HCT116 (cell line): ENCODE measurements around the gene CUEDC1. TPM values are rescaled to one million over a fixed set of nuclear protein-coding genes. Genes with fewer than 3 reads are reported as not detected.

ENCODE experiments used
- ATAC-seq: fragments of 200-7000 bp; cut with Tn5 transposase; 2 replicates; pipeline ENCODE4 v1.9.1; 2020; ENCODE audit warnings: mild to moderate bottlenecking, moderate library complexity
- BruUV-seq: library from RNA; stranded (reverse); fragments of 400-500 nt; replicated peaks from 2 replicates; lab custom pipeline; 2021; lab: Mats Ljungman, UMichigan
- CTCF ChIA-PET: fragments of 300-600 bp; sonication (Branson Sonifier 250); formaldehyde crosslinking; loops from one replicate; lab custom pipeline; 2021; ENCODE audit warnings: antibody characterized with exemption; lab: Charles Lee
- POLR2A ChIA-PET: fragments of 300-600, 350-600 bp; sonication (Branson Sonifier 250); formaldehyde crosslinking; loops from one replicate; lab custom pipeline; 2021; ENCODE audit warnings: antibody characterized with exemption; lab: Charles Lee
- RAD21 ChIA-PET, 2 experiments: fragments of 300-600 bp; sonication (Branson Sonifier 250); formaldehyde crosslinking; loops; one replicate each; lab custom pipeline; 2023; ENCODE audit warnings: low total read pairs in 2 of 2; ENCODE audit not compliant: uncharacterized antibody in 2 of 2, unreplicated experiment in 2 of 2, low non-redundant PET in 1 of 2; lab: Charles Lee
- DNase-seq: peaks from one replicate; pipeline ENCODE4 v3.0.0-alpha.2; 2010; ENCODE audit warnings: low read depth, low spot score
- H2AFZ ChIP-seq: fragments of 200-600 bp; shearing (Covaris generic), sonication (generic); 2 replicates; pipeline ENCODE4 v1.6.1; 2017; ENCODE audit warnings: low read depth, mixed run types, mixed read lengths, antibody characterized with exemption, low read length; ENCODE audit not compliant: poor library complexity, severe bottlenecking
- H3K27ac ChIP-seq: 2 replicates; pipeline ENCODE4 v1.5.1; 2012; ENCODE audit warnings: low read depth, low read length
- H3K27me3 ChIP-seq: fragments of 200-600 bp; sonication (generic); 2 replicates; pipeline ENCODE4 v1.6.1; 2016; ENCODE audit warnings: mixed run types, low read length, mixed read lengths; ENCODE audit not compliant: insufficient read depth
- H3K36me3 ChIP-seq, 2 experiments: fragments of 200-500 bp in 1 of 2; fragments of 200-600 bp in 1 of 2; sonication (Bioruptor generic) in 1 of 2; sonication (generic) in 1 of 2; 2 replicates each; pipeline versions ENCODE4 v1.5.1 to v1.6.1; 2014 to 2016; ENCODE audit warnings: low read length in 2 of 2, inconsistent platforms in 1 of 2, mixed read lengths in 1 of 2, mixed run types in 1 of 2; ENCODE audit not compliant: insufficient read depth in 2 of 2, control insufficient read depth in 1 of 2
- H3K4me1 ChIP-seq, 2 experiments: fragments of 200-600 bp in 1 of 2; sonication (generic) in 1 of 2; 2 replicates each; pipeline versions ENCODE4 v1.5.1 to v1.6.1; 2012 to 2017; ENCODE audit warnings: low read length in 2 of 2, inconsistent platforms in 1 of 2, mild to moderate bottlenecking in 1 of 2, mixed read lengths in 1 of 2, mixed run types in 1 of 2, moderate library complexity in 1 of 2; ENCODE audit not compliant: insufficient read depth in 2 of 2, control insufficient read depth in 1 of 2
- H3K4me2 ChIP-seq: fragments of 200-600 bp; sonication (generic); 2 replicates; pipeline ENCODE4 v1.6.1; 2017; ENCODE audit warnings: mixed run types, low read length, mixed read lengths
- H3K4me3 ChIP-seq, 2 experiments: fragments of 200-600 bp in 1 of 2; sonication (generic) in 1 of 2; replicated peaks in 1 of 2; 2 replicates each; pipeline ENCODE4 v1.5.1; 2011 to 2016; ENCODE audit warnings: low read length in 2 of 2, control low read depth in 1 of 2, low read depth in 1 of 2, mild to moderate bottlenecking in 1 of 2, mixed read lengths in 1 of 2, mixed run types in 1 of 2
- H3K79me2 ChIP-seq: fragments of 200-600 bp; sonication (generic); 2 replicates; pipeline ENCODE4 v1.6.1; 2017; ENCODE audit warnings: mild to moderate bottlenecking, mixed run types, low read length, moderate library complexity, mixed read lengths; ENCODE audit not compliant: insufficient read depth
- H3K9ac ChIP-seq: fragments of 200-600 bp; sonication (generic); 2 replicates; pipeline ENCODE4 v1.6.1; 2016; ENCODE audit warnings: low read length, mixed read lengths
- H3K9me2 ChIP-seq: fragments of 200-600 bp; sonication (generic), shearing (Covaris generic); 2 replicates; pipeline ENCODE4 v1.6.1; 2017; ENCODE audit warnings: mixed run types, mild to moderate bottlenecking, moderate library complexity; ENCODE audit not compliant: insufficient read depth
- H3K9me3 ChIP-seq, 2 experiments: fragments of 200-500 bp in 1 of 2; fragments of 200-600 bp in 1 of 2; sonication (Bioruptor generic) in 1 of 2; sonication (generic) in 1 of 2; 2 replicates each; pipeline ENCODE4 v1.6.1; 2014 to 2017; ENCODE audit warnings: low read length in 2 of 2, mixed read lengths in 2 of 2, inconsistent platforms in 1 of 2, low read depth in 1 of 2, mild to moderate bottlenecking in 1 of 2, mixed run types in 1 of 2, moderate library complexity in 1 of 2; ENCODE audit not compliant: control insufficient read depth in 1 of 2, insufficient read depth in 1 of 2
- H4K20me1 ChIP-seq: fragments of 200-600 bp; sonication (generic), shearing (Covaris generic); 2 replicates; pipeline ENCODE4 v1.6.1; 2017; ENCODE audit warnings: mixed run types, mild to moderate bottlenecking, moderate library complexity; ENCODE audit not compliant: insufficient read depth
- ATF3 ChIP-seq: IDR thresholded peaks from 2 replicates; pipeline ENCODE4 v1.6.1; 2012
- CBX3 ChIP-seq: IDR thresholded peaks from 2 replicates; pipeline ENCODE4 v1.6.1; 2012; ENCODE audit warnings: low read depth
- CEBPB ChIP-seq: IDR thresholded peaks from 2 replicates; pipeline ENCODE4 v1.6.1; 2012; ENCODE audit warnings: low read depth
- EGR1 ChIP-seq: IDR thresholded peaks from 2 replicates; pipeline ENCODE4 v1.6.1; 2012; ENCODE audit warnings: low read depth
- ELF1 ChIP-seq: IDR thresholded peaks from 2 replicates; pipeline ENCODE4 v1.6.1; 2012; ENCODE audit warnings: low read depth, borderline replicate concordance
- EZH2 ChIP-seq: fragments of 200-600 bp; sonication (generic); IDR thresholded peaks from 2 replicates; pipeline ENCODE4 v1.6.1; 2017; ENCODE audit warnings: antibody characterized with exemption, mixed run types
- EZH2phosphoT487 ChIP-seq: fragments of 200-600 bp; IDR thresholded peaks from 2 replicates; pipeline ENCODE4 v1.6.1; 2018; ENCODE audit warnings: antibody characterized with exemption, borderline replicate concordance
- FOSL1 ChIP-seq: IDR thresholded peaks from 2 replicates; pipeline ENCODE4 v1.6.1; 2012; ENCODE audit warnings: low read depth
- POLR2A ChIP-seq: IDR thresholded peaks from 2 replicates; pipeline ENCODE4 v1.7.0; 2011; ENCODE audit warnings: borderline replicate concordance; ENCODE audit not compliant: insufficient read depth, insufficient read length; ENCODE audit errors: extremely low read depth
- POLR2AphosphoS5 ChIP-seq: IDR thresholded peaks from 2 replicates; pipeline ENCODE4 v1.6.1; 2011; ENCODE audit warnings: mild to moderate bottlenecking, low read depth, low read length, moderate library complexity
- RAD21 ChIP-seq: IDR thresholded peaks from 2 replicates; pipeline ENCODE4 v1.6.1; 2012; ENCODE audit warnings: low read depth, mild to moderate bottlenecking
- SIN3A ChIP-seq: IDR thresholded peaks from 2 replicates; pipeline ENCODE4 v1.6.1; 2012; ENCODE audit warnings: low read depth
- SP1 ChIP-seq: IDR thresholded peaks from 2 replicates; pipeline ENCODE4 v1.6.1; 2012; ENCODE audit warnings: low read depth
- TCF7L2 ChIP-seq: IDR thresholded peaks from 2 replicates; pipeline ENCODE4 v1.7.0; 2011; ENCODE audit warnings: borderline replicate concordance, inconsistent platforms; ENCODE audit not compliant: insufficient read depth, insufficient read length; ENCODE audit errors: extremely low read depth
- YY1 ChIP-seq: IDR thresholded peaks from 2 replicates; pipeline ENCODE4 v1.6.1; 2011; ENCODE audit warnings: low read length, low read depth, moderate library complexity, mild to moderate bottlenecking; ENCODE audit not compliant: insufficient replicate concordance; ENCODE audit errors: extremely low read depth
- ZBTB33 ChIP-seq: IDR thresholded peaks from 2 replicates; pipeline ENCODE4 v1.6.1; 2011; ENCODE audit warnings: mild to moderate bottlenecking, low read length, moderate library complexity; ENCODE audit not compliant: insufficient replicate concordance; ENCODE audit errors: extremely low read depth
- ZFX ChIP-seq: fragments of 450-650 bp; IDR thresholded peaks from 2 replicates; pipeline ENCODE4 v1.6.1; 2017
- ZNF274 ChIP-seq: fragments of 200-500 bp; sonication (Bioruptor generic); IDR thresholded peaks from 2 replicates; pipeline ENCODE4 v1.6.1; 2014; ENCODE audit warnings: mild to moderate bottlenecking, low read depth, low read length, inconsistent platforms
- intact Hi-C: fragments of 100-400 bp; cut with micrococcal nuclease; formaldehyde crosslinking; loops from 2 replicates; pipeline ENCODE4 v1.10.0; 2022
- total RNA-seq: library from RNA; stranded (reverse); gene quantifications from one replicate; pipeline ENCODE4 v1.2.1, GENCODE V29; 2021; ENCODE audit not compliant: unreplicated experiment
- TF ChIP-seq, protein P1 (sequence below): IDR thresholded peaks from 2 replicates; pipeline ENCODE4 v1.6.1; 2012
- TF ChIP-seq, protein P2 (sequence below): IDR thresholded peaks from 2 replicates; pipeline ENCODE4 v1.6.1; 2012; ENCODE audit warnings: low read depth

CUEDC1 gene
- total RNA-seq, 1 experiment from 2014 or later, result 60.2 TPM

DNA sequence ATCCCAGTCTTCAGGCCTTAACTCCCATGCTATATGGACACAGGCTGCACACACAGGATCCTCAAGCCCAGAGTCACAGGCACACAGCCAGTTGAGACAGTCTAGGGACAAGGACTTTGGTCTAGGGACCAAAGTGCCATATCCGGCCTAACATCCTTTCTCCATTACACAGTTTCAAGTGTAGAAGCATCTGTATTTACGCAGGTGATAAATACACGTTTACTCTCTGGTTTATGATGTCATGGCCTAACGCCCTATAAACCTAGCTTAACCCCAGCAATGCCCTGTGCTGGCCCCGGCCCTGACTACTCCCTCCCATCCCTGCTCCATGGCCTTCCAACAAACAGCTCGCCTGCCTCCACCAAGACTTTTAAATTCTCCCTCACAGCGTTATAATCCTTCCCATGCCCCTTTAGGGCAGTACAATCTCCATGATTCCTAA is 17.1 kb downstream of the CUEDC1 start (continued):
- TF ChIP-seq ZBTB33, result no peak
- no peak for TF ChIP-seq POLR2AphosphoS5
- TF ChIP-seq ELF1, result no peak
- no peak for TF ChIP-seq EZH2phosphoT487
- no peak for TF ChIP-seq ZFX
- TF ChIP-seq TCF7L2, result no peak
- TF ChIP-seq YY1, result no peak
- TF ChIP-seq ZNF274, result no peak
- no peak for TF ChIP-seq POLR2A
- TF ChIP-seq, protein P1, sequence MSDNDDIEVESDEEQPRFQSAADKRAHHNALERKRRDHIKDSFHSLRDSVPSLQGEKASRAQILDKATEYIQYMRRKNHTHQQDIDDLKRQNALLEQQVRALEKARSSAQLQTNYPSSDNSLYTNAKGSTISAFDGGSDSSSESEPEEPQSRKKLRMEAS, result no peak
- no peak for TF ChIP-seq EGR1

- peaks cover 60 to 91% of the 10 kb centered on the region in 2 experiments for H3K4me1 ChIP-seq
- CTCF ChIA-PET, result interaction anchor here (0.7 kb wide), 1 partner anchor 77 kb away, joined by 3 read pairs; no protein-coding TSS in a partner anchor
- POLR2A ChIA-PET, result interaction anchor here (1.4 to 1.8 kb wide), 2 partner anchors 12 to 15 kb away, joined by 4 to 6 read pairs; no protein-coding TSS in a partner anchor
- TF ChIP-seq, protein P1, result no peak
- no peak for TF ChIP-seq CBX3
- TF ChIP-seq YY1, result no peak
- TF ChIP-seq, protein P2, sequence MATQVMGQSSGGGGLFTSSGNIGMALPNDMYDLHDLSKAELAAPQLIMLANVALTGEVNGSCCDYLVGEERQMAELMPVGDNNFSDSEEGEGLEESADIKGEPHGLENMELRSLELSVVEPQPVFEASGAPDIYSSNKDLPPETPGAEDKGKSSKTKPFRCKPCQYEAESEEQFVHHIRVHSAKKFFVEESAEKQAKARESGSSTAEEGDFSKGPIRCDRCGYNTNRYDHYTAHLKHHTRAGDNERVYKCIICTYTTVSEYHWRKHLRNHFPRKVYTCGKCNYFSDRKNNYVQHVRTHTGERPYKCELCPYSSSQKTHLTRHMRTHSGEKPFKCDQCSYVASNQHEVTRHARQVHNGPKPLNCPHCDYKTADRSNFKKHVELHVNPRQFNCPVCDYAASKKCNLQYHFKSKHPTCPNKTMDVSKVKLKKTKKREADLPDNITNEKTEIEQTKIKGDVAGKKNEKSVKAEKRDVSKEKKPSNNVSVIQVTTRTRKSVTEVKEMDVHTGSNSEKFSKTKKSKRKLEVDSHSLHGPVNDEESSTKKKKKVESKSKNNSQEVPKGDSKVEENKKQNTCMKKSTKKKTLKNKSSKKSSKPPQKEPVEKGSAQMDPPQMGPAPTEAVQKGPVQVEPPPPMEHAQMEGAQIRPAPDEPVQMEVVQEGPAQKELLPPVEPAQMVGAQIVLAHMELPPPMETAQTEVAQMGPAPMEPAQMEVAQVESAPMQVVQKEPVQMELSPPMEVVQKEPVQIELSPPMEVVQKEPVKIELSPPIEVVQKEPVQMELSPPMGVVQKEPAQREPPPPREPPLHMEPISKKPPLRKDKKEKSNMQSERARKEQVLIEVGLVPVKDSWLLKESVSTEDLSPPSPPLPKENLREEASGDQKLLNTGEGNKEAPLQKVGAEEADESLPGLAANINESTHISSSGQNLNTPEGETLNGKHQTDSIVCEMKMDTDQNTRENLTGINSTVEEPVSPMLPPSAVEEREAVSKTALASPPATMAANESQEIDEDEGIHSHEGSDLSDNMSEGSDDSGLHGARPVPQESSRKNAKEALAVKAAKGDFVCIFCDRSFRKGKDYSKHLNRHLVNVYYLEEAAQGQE, result no peak
- no peak for TF ChIP-seq ATF3
- TF ChIP-seq POLR2AphosphoS5, result no peak
- no peak for TF ChIP-seq SIN3A
- TF ChIP-seq CEBPB, result no peak
- no peak for TF ChIP-seq RAD21
- no peak for TF ChIP-seq EZH2
- TF ChIP-seq FOSL1, result no peak
- TF ChIP-seq EGR1, result no peak
- no peak for TF ChIP-seq SP1
- no peak for TF ChIP-seq ELF1
Measured at GRCh38 chr17:57937492-57937891, 17.7 kb downstream of the CUEDC1 start.

More at GRCh38 chr17:57937492-57937891, 17.7 kb downstream of the CUEDC1 start:
- Histone ChIP-seq H3K4me3 (no peak overlapping the region), H3K9me2 (no peaks in the 10 kb centered on the region), H3K9me3 (no peaks in the 10 kb centered on the region), H3K27me3 (no peaks in the 10 kb centered on the region), H3K36me3 (no peaks in the 10 kb centered on the region), H3K27ac (no peak overlapping the region), H4K20me1 (no peaks in the 10 kb centered on the region), H3K79me2 (peaks cover 89% of the 10 kb centered on the region), H3K9ac (no peak overlapping the region), H2AFZ (no peak overlapping the region), H3K4me2 (no peak overlapping the region)
- intact Hi-C loops, result no loop called here
- RAD21 ChIA-PET, result no interaction called here
- BruUV-seq, result no TSS peak
- ATAC-seq (no peak), DNase-seq (no peak)
